A673 (cell line): ENCODE measurements around the gene PAK5.

ENCODE experiments used
- CTCF ChIP-seq: fragments of 300-800, 200-600 bp; sonication (generic); conservative IDR thresholded peaks from 2 replicates; pipeline ENCODE4 v1.5.1; 2017; ENCODE audit warnings: low read depth, mild to moderate bottlenecking, antibody characterized with exemption, low read length, moderate library complexity, mixed read lengths
- EZH2 ChIP-seq: fragments of 200-600 bp; sonication (generic); IDR thresholded peaks from 2 replicates; pipeline ENCODE4 v1.6.1; 2017; ENCODE audit warnings: borderline replicate concordance, low read depth, mild to moderate bottlenecking, mixed read lengths, antibody characterized with exemption, low read length; ENCODE audit not compliant: poor library complexity, severe bottlenecking

GRCh38 chr20:9574776-9575175, 264.1 kb downstream of the PAK5 start:
- no peak for TF ChIP-seq CTCF
- TF ChIP-seq EZH2, result no peak
